Ovary (tissue), 9 donors: ENCODE results near the gene NUP50. TPM values are rescaled to one million over a fixed set of nuclear protein-coding genes. Genes with fewer than 3 reads are reported as not detected.

Experiments used
- DNase-seq, 5 donors: peaks; one replicate each; pipeline ENCODE4 v3.0.0-alpha.2; 2019 to 2020
- H3K27ac ChIP-seq, 2 donors: fragments of 200-600 bp; one replicate each; pipeline versions ENCODE4 v1.5.1 to v1.8.0; 2019 to 2022
- H3K27me3 ChIP-seq: fragments of 200-600 bp; one replicate; pipeline ENCODE4 v1.8.0; 2022
- H3K36me3 ChIP-seq: fragments of 200-600 bp; sonication (generic); one replicate; pipeline ENCODE4 v1.5.1; 2019
- H3K4me1 ChIP-seq: one replicate; pipeline ENCODE4 v1.8.1; 2013; ENCODE audit warnings: mild to moderate bottlenecking, moderate library complexity; ENCODE audit not compliant: insufficient read depth
- H3K4me3 ChIP-seq: fragments of 200-600 bp; sonication (generic); one replicate; pipeline ENCODE4 v1.5.1; 2017
- H3K9me3 ChIP-seq, 2 donors: fragments of 200-600 bp in 1 of 2; sonication (generic) in 1 of 2; one replicate each; pipeline versions ENCODE4 v1.5.1 to v1.8.1; 2013 to 2019; ENCODE audit warnings: mild to moderate bottlenecking in 1 of 2, moderate library complexity in 1 of 2
- EP300 ChIP-seq: sonication (generic); formaldehyde crosslinking; IDR thresholded peaks from one replicate; pipeline ENCODE4 v1.6.1; 2017; ENCODE audit warnings: antibody characterized with exemption
- POLR2A ChIP-seq: fragments of 450-650 bp; IDR thresholded peaks from one replicate; pipeline ENCODE4 v1.6.1; 2017; ENCODE audit warnings: antibody characterized with exemption, mild to moderate bottlenecking, moderate library complexity
- WGBS, 3 donors: extraction: QIAGEN DNeasy Blood & Tissue Kit in 1 of 3; methylation state at CpG; one replicate each; pipeline versions ENCODE4 v1.1.5 to v1.1.7; 2013 to 2017; 5-methylcytosine and 5-hydroxymethylcytosine counted together
- intact Hi-C, 4 donors: fragments of 100-400 bp; cut with DNase I; formaldehyde crosslinking; loops; one replicate each; pipeline versions ENCODE4 v1.11.0 to v1.15.1; 2022 to 2023
- polyA plus RNA-seq, 2 donors: library from polyadenylated mRNA; stranded (reverse); fragments of 200-250 nt in 1 of 2; fragments of 350-450 nt in 1 of 2; fragmentation: Illumina TruSeq in 1 of 2; extraction: RNeasy Lipid Tissue Mini Kit (QIAGEN cat#74804) in 1 of 2; gene quantifications; one replicate each; pipeline ENCODE4 v1.2.3, GENCODE V29; 2013 to 2014
- total RNA-seq, 7 donors: library from RNA; depleted of rRNA in 2 of 7; stranded (reverse); fragments of >200 nt in 2 of 7; fragmentation: NEBNext Ultra II Directional in 3 of 7; extraction: Animal tissue kit (Norgen Biotek cat#: 25700) in 3 of 7; gene quantifications; one replicate each; pipeline versions ENCODE4 v1.1.0 to v1.2.4, GENCODE V29; 2016 to 2023
- TF ChIP-seq, protein P1 (sequence below), 3 donors: fragments of 450-650 bp in 2 of 3; fragments of 200-600 bp in 1 of 3; IDR thresholded peaks; one replicate each; pipeline versions ENCODE4 v1.5.1 to v1.8.0; 2016 to 2022; ENCODE audit warnings: antibody characterized with exemption in 3 of 3, mild to moderate bottlenecking in 1 of 3
- donor health status: DM: no; HTN: no; CAD: no; lungs with moderate emphysema.
- donor health status: DM: no; HTN: no; CAD: no.
- donor health status: Bipolar disorder and iron deficiency.
- donor health status: DM: yes; HTN: yes; CAD: no.
- donor health status: DM: no; HTN: no; CAD: no.
- donor health status: DM: yes; HTN: yes; CAD: no.

The NUP50 gene
- total and polyA plus RNA-seq, 9 donors, result 12.4 to 58.6 (median 44.2) TPM

- peak in 1 of 5 donors; percentile 10 for DNase-seq
- intact Hi-C loops, result no loop called here
- no peak for TF ChIP-seq EP300
- TF ChIP-seq, protein P1, sequence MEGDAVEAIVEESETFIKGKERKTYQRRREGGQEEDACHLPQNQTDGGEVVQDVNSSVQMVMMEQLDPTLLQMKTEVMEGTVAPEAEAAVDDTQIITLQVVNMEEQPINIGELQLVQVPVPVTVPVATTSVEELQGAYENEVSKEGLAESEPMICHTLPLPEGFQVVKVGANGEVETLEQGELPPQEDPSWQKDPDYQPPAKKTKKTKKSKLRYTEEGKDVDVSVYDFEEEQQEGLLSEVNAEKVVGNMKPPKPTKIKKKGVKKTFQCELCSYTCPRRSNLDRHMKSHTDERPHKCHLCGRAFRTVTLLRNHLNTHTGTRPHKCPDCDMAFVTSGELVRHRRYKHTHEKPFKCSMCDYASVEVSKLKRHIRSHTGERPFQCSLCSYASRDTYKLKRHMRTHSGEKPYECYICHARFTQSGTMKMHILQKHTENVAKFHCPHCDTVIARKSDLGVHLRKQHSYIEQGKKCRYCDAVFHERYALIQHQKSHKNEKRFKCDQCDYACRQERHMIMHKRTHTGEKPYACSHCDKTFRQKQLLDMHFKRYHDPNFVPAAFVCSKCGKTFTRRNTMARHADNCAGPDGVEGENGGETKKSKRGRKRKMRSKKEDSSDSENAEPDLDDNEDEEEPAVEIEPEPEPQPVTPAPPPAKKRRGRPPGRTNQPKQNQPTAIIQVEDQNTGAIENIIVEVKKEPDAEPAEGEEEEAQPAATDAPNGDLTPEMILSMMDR (IDR thresholded peaks at IDR 0.05), result no peak
- no peak for TF ChIP-seq POLR2A
- Histone ChIP-seq H3K27me3 (no peaks in the 10 kb centered on the region), H3K27ac (no peak overlapping the region), H3K4me1 (peaks cover under 1% of the 10 kb centered on the region), H3K4me3 (no peak overlapping the region), H3K9me3 (no peaks in the 10 kb centered on the region), H3K36me3 (no peaks in the 10 kb centered on the region)
- 87 to 90% (median 89%) methylated on average over 13 of the region's 13 CpGs for WGBS, 3 donors
Observed at GRCh38 chr22:45204241-45204640, 40.5 kb downstream of the NUP50 start.

- H3K36me3 ChIP-seq, result no peaks in the 10 kb centered on the region
- H3K4me3 ChIP-seq, result no peak overlapping the region
- no peaks in the 10 kb centered on the region for H3K27me3 ChIP-seq
- no peaks in the 10 kb centered on the region for H3K9me3 ChIP-seq
- DNase-seq, result peak in 1 of 5 donors; percentile 8
- H3K27ac ChIP-seq, result no peak overlapping the region
- 78 to 86% (median 85%) methylated on average over 14 of the region's 14 CpGs for WGBS, 3 donors
- TF ChIP-seq POLR2A (no peak), EP300 (no peak)
- TF ChIP-seq, protein P1 (IDR thresholded peaks at IDR 0.05), result no peak
- intact Hi-C loops, result no loop called here
- H3K4me1 ChIP-seq, result peaks cover 2% of the 10 kb centered on the region
Observed at GRCh38 chr22:45204819-45205218, 41.1 kb downstream of the NUP50 start.

- H3K36me3 ChIP-seq, result no peaks in the 10 kb centered on the region
- peak in 2 of 5 donors; percentile 9 to 12 for DNase-seq
Observed at GRCh38 chr22:45205276-45205925, 41.7 kb downstream of the NUP50 start.

DNA sequence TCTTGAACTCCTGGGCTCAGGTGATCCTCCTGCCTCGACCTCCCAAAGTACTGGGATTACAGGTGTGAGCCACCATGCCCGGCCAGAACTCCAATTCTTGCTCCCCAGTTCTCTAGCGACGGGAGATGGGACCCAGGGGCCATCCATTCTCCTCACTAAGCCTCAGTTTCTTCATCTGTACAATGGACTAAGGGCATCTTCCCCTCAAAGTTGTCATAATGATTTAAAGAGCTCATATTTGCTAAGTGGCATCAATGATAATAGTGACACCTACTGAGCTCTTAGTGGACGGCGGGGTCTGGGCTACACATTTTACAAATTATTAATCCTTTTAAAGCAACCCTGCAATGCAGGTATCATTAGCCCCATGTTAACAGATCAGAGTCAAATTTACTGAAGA lies 42.5 kb downstream of the NUP50 start:
- intact Hi-C loops, result no loop called here
- no peak for DNase-seq
- TF ChIP-seq, protein P1 (IDR thresholded peaks at IDR 0.05), result no peak
- TF ChIP-seq EP300, result no peak
- TF ChIP-seq POLR2A, result no peak
- WGBS, 3 donors, result 89 to 96% (median 94%) methylated on average over 6 of the region's 6 CpGs
- no peak overlapping the region for H3K4me3 ChIP-seq
- H3K27me3 ChIP-seq, result no peaks in the 10 kb centered on the region
- no peak overlapping the region for H3K27ac ChIP-seq
- peaks cover 2% of the 10 kb centered on the region for H3K4me1 ChIP-seq
- H3K9me3 ChIP-seq, result no peaks in the 10 kb centered on the region
- no peaks in the 10 kb centered on the region for H3K36me3 ChIP-seq

More at GRCh38 chr22:45205276-45205925, 41.7 kb downstream of the NUP50 start:
- Histone ChIP-seq H3K4me1 (peaks cover 2% of the 10 kb centered on the region), H3K4me3 (no peak overlapping the region), H3K9me3 (no peaks in the 10 kb centered on the region), H3K27me3 (no peaks in the 10 kb centered on the region), H3K27ac (no peak overlapping the region)
- TF ChIP-seq EP300, result no peak
- TF ChIP-seq POLR2A, result no peak
- TF ChIP-seq, protein P1 (IDR thresholded peaks at IDR 0.05), result no peak
- WGBS, 3 donors, result 87 to 91% (median 88%) methylated on average over 20 of the region's 20 CpGs
- intact Hi-C loops, result no loop called here
